ENCODE measurements around the gene MYL1. TPM values are rescaled to one million over a fixed set of nuclear protein-coding genes. Genes with fewer than 3 reads are reported as not detected.

The MYL1 gene
- total and polyA plus RNA-seq, 2 of the 8 experiments (the other 6 are each of a cell fraction or from before 2014, with no cell fraction given): not detected

DNA sequence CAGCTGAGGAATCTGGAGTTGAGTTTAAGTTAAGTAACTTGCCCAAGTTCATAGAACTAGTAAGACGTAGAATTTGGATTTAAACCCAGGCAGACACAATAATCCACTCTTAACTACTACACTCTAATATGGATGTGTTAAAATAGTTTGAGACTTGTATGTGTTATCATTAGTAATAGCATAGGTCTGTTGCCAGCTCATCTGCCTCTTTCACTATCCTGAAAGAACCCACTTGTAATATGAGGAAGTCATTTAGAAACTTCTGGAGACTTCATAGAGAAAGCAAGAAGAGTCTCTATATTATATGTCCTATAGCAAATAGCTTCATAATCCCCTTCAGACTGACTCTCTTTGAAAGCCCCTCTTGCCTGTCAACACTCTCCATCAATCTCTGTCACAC is 46.7 kb downstream of the MYL1 start:
- no peak overlapping the region for H2AK5ac ChIP-seq (ENCODE audit: low read depth, low read length)
- H3K18ac ChIP-seq (ENCODE audit: extremely low read depth, low read length): no peak overlapping the region
- no peaks in the 10 kb centered on the region for H3K4me1 ChIP-seq (replicated peaks in 1 of 4; ENCODE audit: control insufficient read depth in 3 of 4, insufficient read depth in 4 of 4, low read length in 3 of 4)
- H2BK20ac ChIP-seq (ENCODE audit: low read length): no peak overlapping the region
- no peak overlapping the region for H4K5ac ChIP-seq (ENCODE audit: insufficient read length, low read depth, low read length)
- FAIRE-seq (no peak), DNase-seq (ENCODE audit: low read depth in 1 of 2, low spot score in 2 of 2) (no peak)
- no peak overlapping the region for H3K4ac ChIP-seq (replicated peaks; ENCODE audit: insufficient read length, low read depth, low read length)
- WGBS, 2 experiments (ENCODE audit: extremely low coverage in 1 of 2, insufficient coverage in 1 of 2, insufficient read length in 1 of 2, insufficient replicate concordance in 2 of 2, low coverage in 1 of 2, low lambda C conversion rate in 2 of 2, missing lambda C conversion rate in 1 of 2): 85% methylated on average over 1 of the region's 1 CpG; no CpG with 5 or more reads in 1 of the 2 experiments
- H3K27me3 ChIP-seq (replicated peaks in 1 of 4; ENCODE audit: control insufficient read depth in 3 of 4, extremely low read depth in 1 of 4, insufficient read depth in 3 of 4, low read length in 3 of 4): no peaks in the 10 kb centered on the region
- no peak overlapping the region for H3K4me3 ChIP-seq (ENCODE audit: extremely low read depth in 1 of 4, insufficient read depth in 2 of 4, low read depth in 3 of 4, low read length in 4 of 4)
- no peak overlapping the region for H2BK15ac ChIP-seq (ENCODE audit: low read length)
- no peak overlapping the region for H2BK12ac ChIP-seq (ENCODE audit: low read depth, low read length)
- H3K56ac ChIP-seq (replicated peaks; ENCODE audit: insufficient read length, low read depth, low read length): no peak overlapping the region
- no peak overlapping the region for H3K14ac ChIP-seq (ENCODE audit: insufficient read length)
- H3K9me3 ChIP-seq (ENCODE audit: insufficient read depth in 2 of 2, low read depth in 1 of 2, low read length in 1 of 2): no peaks in the 10 kb centered on the region
- H3K23ac ChIP-seq (ENCODE audit: insufficient read length): no peak overlapping the region
- H2BK120ac ChIP-seq (replicated peaks; ENCODE audit: low read depth, low read length): no peak overlapping the region
- H3K36me3 ChIP-seq (ENCODE audit: control insufficient read depth in 2 of 4, insufficient read depth in 4 of 4, low read length in 3 of 4): no peaks in the 10 kb centered on the region
- H3K27ac ChIP-seq (ENCODE audit: low read depth, low read length): no peak overlapping the region
- H3K9ac ChIP-seq (replicated peaks in 1 of 4; ENCODE audit: extremely low read depth in 1 of 4, low read depth in 3 of 4, low read length in 3 of 4): no peak overlapping the region
- H3K4me2 ChIP-seq (ENCODE audit: insufficient read depth in 1 of 2, low read depth in 2 of 2, low read length in 2 of 2): no peak overlapping the region
- H2BK5ac ChIP-seq (ENCODE audit: low read depth, low read length): no peak overlapping the region
- CTCF ChIA-PET (ENCODE audit: partially characterized antibody): interaction anchor here (0.7 to 1.3 kb wide), 2 partner anchors 18 to 218 kb away, joined by 3 read pairs; no protein-coding TSS in a partner anchor
- no peaks in the 10 kb centered on the region for H3K23me2 ChIP-seq (ENCODE audit: low read depth, low read length)
- POLR2A ChIA-PET (ENCODE audit: partially characterized antibody): no interaction called here
- H2AFZ ChIP-seq (ENCODE audit: low read length): no peak overlapping the region
- no peaks in the 10 kb centered on the region for H3K79me1 ChIP-seq (ENCODE audit: low read depth, low read length)
- H4K8ac ChIP-seq (ENCODE audit: extremely low read depth, insufficient read depth, low read length): no peak overlapping the region
- H4K20me1 ChIP-seq (replicated peaks in 1 of 2; ENCODE audit: control insufficient read depth in 1 of 2, insufficient read depth in 2 of 2, low read length in 2 of 2): no peaks in the 10 kb centered on the region
- H4K91ac ChIP-seq (replicated peaks; ENCODE audit: insufficient read length, low read length): no peak overlapping the region
- no peaks in the 10 kb centered on the region for H3K79me2 ChIP-seq (ENCODE audit: control insufficient read depth in 1 of 2, insufficient read depth in 2 of 2, low read length in 2 of 2)
- TF ChIP-seq CBX8 (IDR thresholded peaks at IDR 0.05; ENCODE audit: borderline replicate concordance, low read depth, low read length) (no peak), CTBP2 (IDR thresholded peaks at IDR 0.05; ENCODE audit: borderline replicate concordance, insufficient read depth, insufficient read length, low read length) (no peak), EGR1 (IDR thresholded peaks at IDR 0.05; ENCODE audit: borderline replicate concordance, low read depth, low read length) (no peak), SP1 (IDR thresholded peaks at IDR 0.05; ENCODE audit: low read depth, low read length) (no peak), TEAD4 (IDR thresholded peaks at IDR 0.05; ENCODE audit: low read depth, low read length) (no peak), ZNF274 (IDR thresholded peaks at IDR 0.05; ENCODE audit: borderline replicate concordance, extremely low read depth, low read length) (no peak), TCF12 (IDR thresholded peaks at IDR 0.05; ENCODE audit: low read depth, low read length) (no peak), KDM4A (IDR thresholded peaks at IDR 0.05; ENCODE audit: low read depth, low read length, severe bottlenecking) (no peak), GABPA (IDR thresholded peaks at IDR 0.05; ENCODE audit: borderline replicate concordance, insufficient read depth, low read length) (no peak)
- TF ChIP-seq, protein P1, sequence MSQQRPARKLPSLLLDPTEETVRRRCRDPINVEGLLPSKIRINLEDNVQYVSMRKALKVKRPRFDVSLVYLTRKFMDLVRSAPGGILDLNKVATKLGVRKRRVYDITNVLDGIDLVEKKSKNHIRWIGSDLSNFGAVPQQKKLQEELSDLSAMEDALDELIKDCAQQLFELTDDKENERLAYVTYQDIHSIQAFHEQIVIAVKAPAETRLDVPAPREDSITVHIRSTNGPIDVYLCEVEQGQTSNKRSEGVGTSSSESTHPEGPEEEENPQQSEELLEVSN (IDR thresholded peaks at IDR 0.05): no peak
- TF ChIP-seq, protein P2, sequence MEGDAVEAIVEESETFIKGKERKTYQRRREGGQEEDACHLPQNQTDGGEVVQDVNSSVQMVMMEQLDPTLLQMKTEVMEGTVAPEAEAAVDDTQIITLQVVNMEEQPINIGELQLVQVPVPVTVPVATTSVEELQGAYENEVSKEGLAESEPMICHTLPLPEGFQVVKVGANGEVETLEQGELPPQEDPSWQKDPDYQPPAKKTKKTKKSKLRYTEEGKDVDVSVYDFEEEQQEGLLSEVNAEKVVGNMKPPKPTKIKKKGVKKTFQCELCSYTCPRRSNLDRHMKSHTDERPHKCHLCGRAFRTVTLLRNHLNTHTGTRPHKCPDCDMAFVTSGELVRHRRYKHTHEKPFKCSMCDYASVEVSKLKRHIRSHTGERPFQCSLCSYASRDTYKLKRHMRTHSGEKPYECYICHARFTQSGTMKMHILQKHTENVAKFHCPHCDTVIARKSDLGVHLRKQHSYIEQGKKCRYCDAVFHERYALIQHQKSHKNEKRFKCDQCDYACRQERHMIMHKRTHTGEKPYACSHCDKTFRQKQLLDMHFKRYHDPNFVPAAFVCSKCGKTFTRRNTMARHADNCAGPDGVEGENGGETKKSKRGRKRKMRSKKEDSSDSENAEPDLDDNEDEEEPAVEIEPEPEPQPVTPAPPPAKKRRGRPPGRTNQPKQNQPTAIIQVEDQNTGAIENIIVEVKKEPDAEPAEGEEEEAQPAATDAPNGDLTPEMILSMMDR (IDR thresholded peaks at IDR 0.05; ENCODE audit: control extremely low read depth in 1 of 3, insufficient read depth in 1 of 3, low read depth in 1 of 3, low read length in 3 of 3): no peak

Measured in H1 (cell line).